HL-60 (cell line): ENCODE measurements around the gene NR5A1.

Experiments used
- DNase-seq, 2 experiments: peaks; one replicate each; pipeline ENCODE4 v3.0.0-alpha.2; 2010 to 2020; ENCODE audit warnings: low read depth in 1 of 2, low spot score in 1 of 2
- H3K27ac ChIP-seq: fragments of 250-450 bp; sonication (Bioruptor Pico); replicated peaks from 2 replicates; pipeline ENCODE4 v1.5.1; 2020; ENCODE audit warnings: mild to moderate bottlenecking, moderate library complexity
- H3K27me3 ChIP-seq: fragments of 250-450 bp; sonication (Bioruptor Pico); 2 replicates; pipeline ENCODE4 v1.5.1; 2021; ENCODE audit warnings: mild to moderate bottlenecking, moderate library complexity; ENCODE audit not compliant: insufficient read depth, poor library complexity, severe bottlenecking
- H3K4me3 ChIP-seq: replicated peaks from 2 replicates; pipeline ENCODE4 v1.5.1; 2011; ENCODE audit warnings: mild to moderate bottlenecking, control low read depth, low read length; ENCODE audit not compliant: insufficient read depth
- CTCF ChIP-seq: IDR thresholded peaks from one replicate; pipeline ENCODE4 v1.5.1; 2011; ENCODE audit warnings: low read length, control low read depth, inconsistent platforms; ENCODE audit not compliant: insufficient read depth
- GABPA ChIP-seq: IDR thresholded peaks from 2 replicates; pipeline ENCODE4 v1.6.1; 2012; ENCODE audit warnings: low read depth
- POLR2AphosphoS5 ChIP-seq: IDR thresholded peaks from 2 replicates; pipeline ENCODE4 v1.6.1; 2012; ENCODE audit warnings: low read depth
- REST ChIP-seq: IDR thresholded peaks from 2 replicates; pipeline ENCODE4 v1.6.1; 2012; ENCODE audit warnings: low read depth; ENCODE audit not compliant: insufficient replicate concordance
- SPI1 ChIP-seq: IDR thresholded peaks from 2 replicates; pipeline ENCODE4 v1.6.1; 2012; ENCODE audit warnings: low read depth, mild to moderate bottlenecking, borderline replicate concordance

The NR5A1 gene

GRCh38 chr9:124457079-124457886 is 49.9 kb downstream of the NR5A1 start:
- Histone ChIP-seq H3K4me3 (no peak overlapping the region), H3K27ac (no peak overlapping the region), H3K27me3 (no peaks in the 10 kb centered on the region)
- no peak for DNase-seq
- TF ChIP-seq POLR2AphosphoS5, result no peak
- TF ChIP-seq CTCF, result no peak
- no peak for TF ChIP-seq REST
- TF ChIP-seq GABPA, result no peak
- TF ChIP-seq SPI1, result no peak

GRCh38 chr9:124456341-124457078 is 50.7 kb downstream of the NR5A1 start:
- no peak overlapping the region for H3K27ac ChIP-seq
- no peak overlapping the region for H3K4me3 ChIP-seq
- TF ChIP-seq POLR2AphosphoS5 (no peak), CTCF (no peak)
- no peak for DNase-seq
- no peaks in the 10 kb centered on the region for H3K27me3 ChIP-seq

GRCh38 chr9:124455820-124456219 is 51.4 kb downstream of the NR5A1 start:
- Histone ChIP-seq H3K27me3 (peaks cover under 1% of the 10 kb centered on the region), H3K27ac (no peak overlapping the region), H3K4me3 (no peak overlapping the region)
- no peak for DNase-seq
- TF ChIP-seq SPI1 (no peak), REST (no peak), GABPA (no peak), CTCF (no peak), POLR2AphosphoS5 (no peak)
